Putamen (tissue), 1 donor: ENCODE data around the gene TMEM256.
"Not testable (repeated sequence)": the region's sequence is repeated elsewhere in the genome, so short reads cannot be mapped to it uniquely, and the experiment has no call there.

Source experiments
- DNase-seq: peaks from one replicate; pipeline ENCODE4 v3.0.0-alpha.2; 2016; ENCODE audit warnings: low spot score

Gene TMEM256

DNA sequence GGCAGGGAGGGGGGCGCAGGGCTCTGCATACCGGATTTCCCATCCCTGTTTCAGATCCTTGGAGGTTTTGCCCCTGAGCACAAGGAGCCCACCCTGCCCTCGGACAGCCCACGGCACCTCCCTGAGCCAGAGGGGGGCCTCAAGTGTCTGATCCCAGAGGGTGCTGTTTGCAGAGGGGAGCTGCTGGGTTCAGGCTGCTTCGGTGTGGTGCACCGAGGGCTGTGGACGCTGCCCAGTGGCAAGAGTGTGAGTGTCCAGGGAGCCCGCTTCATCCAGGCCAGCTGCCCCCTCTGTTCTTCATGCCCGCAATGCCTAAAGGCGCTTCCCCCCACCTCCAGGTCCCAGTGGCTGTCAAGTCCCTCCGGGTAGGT is 20.5 kb downstream of the TMEM256 start:
- DNase-seq = no peak

DNA sequence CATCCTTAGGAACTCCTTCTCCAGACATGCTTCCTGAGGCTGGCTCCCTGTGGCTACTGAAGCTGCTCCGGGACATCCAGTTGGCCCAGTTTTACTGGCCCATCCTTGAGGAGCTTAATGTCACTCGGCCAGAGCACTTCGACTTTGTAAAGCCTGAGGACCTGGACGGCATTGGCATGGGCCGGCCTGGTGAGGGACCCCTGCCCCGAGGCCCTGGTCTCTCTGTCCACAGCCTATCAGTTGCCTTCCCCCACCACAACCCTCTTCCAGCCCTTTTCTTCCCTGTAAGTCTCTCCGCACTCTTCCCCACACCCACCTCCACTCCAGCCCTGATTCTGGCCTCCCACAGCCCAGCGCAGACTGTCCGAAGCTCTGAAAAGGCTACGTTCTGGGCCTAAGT is 21.0 kb downstream of the TMEM256 start:
- DNase-seq = no peak

DNA sequence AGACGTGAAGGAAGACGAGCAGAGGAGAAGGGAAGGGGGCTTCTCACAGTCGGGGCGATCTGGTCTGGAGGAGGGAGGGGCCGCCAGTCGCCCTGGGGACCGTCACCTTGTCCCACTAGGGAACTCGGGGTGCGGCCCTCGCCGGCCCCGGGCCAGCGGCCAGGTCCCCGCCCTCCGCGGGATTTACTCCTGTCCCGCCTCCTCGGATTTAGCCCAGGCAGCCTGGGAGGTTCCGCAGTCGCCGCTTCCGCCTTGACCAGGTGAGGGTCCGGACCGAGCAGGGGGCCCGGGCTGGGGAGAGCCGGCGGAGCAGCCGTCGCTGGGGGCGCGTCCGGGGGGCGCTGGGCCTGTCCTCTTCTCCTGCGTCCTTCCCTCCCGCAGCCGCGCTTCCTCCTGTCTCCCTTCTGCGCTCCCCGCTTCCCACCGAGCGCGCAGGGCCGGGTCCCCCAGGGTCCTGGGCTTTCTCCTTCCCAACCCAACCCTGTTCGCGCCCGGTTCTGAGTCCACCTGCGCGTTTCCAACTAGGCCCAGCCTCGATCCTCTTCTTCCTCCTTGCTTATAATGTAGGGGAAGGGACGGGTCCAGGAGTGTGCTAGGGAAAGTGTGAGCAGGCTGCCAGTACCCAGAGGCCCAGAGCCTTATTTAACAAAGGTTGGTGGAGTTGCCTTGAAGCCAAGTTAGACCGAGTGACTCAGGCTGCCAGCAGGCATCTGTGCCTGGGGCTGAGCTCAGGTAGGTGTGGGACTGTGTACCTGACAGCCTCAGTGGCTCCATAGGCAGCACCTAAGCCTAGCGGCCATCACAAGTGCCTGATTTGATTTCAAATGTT is 22.8 kb downstream of the TMEM256 start, which contains the start of gene TNK1:
TSS of gene TNK1 (plus strand) at position 235 of the 829 bp plus-strand sequence. CDS start 1,838 bp downstream, outside the sequence.
- DNase-seq = no peak

- no peak for DNase-seq
Measured at GRCh38 chr17:7380321-7380720, 23.6 kb downstream of the TMEM256 start.

DNA sequence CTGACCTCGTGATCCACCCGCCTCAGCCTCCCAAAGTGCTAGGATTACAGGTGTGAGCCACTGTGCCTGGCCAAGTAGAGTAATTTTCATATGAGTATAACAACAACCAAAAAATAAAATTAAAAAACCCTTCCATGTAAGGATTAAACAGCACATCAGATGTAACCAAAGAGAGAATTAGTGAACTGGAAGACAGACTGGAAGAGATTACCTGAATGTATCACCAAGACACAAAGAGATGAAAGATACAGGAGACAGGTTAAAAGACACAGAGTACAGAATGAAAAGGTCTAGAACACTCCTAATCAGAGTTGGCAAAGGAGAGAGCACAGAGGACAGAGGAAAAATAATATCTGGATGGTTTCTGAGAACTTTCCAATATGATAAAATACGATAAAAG is 24.8 kb downstream of the TMEM256 start:
- DNase-seq = no peak

GRCh38 chr17:7374353-7374752 is 29.5 kb downstream of the TMEM256 start:
- DNase-seq = no peak

DNA sequence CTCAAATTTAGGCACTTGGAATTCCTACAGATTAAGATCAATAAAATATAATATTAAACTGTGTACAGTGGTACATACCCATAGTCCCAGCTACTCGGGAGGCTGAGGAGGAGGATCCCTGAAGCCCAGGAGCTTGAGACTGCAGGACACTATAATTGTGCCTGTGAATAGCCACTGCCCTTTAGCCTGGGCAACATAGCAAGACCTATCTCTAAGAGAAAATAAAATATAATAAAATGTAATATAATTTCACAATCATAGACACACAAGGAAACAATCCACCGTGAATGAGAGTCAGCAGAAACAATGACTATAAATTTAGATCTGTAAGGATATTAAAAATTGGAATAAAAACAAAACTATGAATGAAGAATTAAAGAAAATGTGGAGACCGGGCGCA is 33.0 kb downstream of the TMEM256 start:
- no peak for DNase-seq

GRCh38 chr17:7369825-7370224 is 34.1 kb downstream of the TMEM256 start:
- DNase-seq = no peak

GRCh38 chr17:7368599-7368994 is 35.3 kb downstream of the TMEM256 start:
- not testable (repeated sequence) for DNase-seq

DNA sequence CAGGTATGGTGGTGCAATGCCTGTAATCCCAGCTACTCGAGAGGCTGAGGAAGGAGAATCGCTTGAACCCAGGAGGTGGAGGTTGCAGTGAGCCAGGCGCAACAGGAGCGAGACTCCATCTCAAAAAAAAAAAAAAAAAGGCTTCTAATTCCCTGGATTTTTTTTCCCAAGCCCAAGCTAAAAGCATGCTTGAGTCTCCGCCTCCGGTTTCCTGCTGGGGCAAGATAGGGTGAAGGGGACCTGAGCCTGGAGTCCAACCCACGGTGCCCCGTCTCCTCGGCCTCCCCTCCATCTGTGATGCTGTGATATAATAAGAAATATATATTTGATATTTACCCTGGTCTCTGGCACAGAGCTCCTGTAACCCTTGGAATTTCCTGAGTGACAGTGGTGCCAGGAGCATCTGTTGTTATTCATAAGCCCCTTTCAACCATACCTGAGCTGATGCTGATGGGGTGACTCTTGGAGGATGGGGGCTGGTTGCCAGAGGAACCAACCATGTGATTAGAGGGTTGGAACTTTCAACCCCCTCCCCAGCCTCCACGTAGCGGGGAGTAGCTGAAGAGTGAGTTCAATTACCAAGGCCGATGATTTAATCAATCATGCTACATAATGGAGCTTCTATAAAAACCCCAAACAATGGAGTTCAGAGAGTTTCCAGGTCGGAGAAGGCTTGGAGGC is 35.8 kb downstream of the TMEM256 start:
- no peak for DNase-seq

DNA sequence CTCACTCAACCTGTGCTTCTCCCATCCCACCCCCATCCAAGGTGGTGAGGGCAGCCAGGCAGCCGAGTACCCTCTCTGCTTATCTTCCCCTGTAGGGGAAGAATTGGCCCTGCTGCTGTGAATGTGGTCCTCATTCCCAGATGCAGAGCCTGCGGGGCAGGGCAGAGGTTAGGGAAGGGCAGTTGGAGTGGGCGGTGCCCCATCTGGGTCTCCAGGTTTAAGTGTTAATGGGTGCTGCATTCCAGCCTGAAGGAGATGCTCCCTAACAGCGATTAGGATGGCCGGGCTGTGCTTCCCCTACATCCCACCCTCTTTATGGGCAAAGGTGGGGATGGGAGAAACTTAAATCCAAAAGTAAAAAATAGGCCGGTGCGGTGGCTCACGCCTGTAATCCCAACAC is 36.8 kb downstream of the TMEM256 start:
- no peak for DNase-seq

DNA sequence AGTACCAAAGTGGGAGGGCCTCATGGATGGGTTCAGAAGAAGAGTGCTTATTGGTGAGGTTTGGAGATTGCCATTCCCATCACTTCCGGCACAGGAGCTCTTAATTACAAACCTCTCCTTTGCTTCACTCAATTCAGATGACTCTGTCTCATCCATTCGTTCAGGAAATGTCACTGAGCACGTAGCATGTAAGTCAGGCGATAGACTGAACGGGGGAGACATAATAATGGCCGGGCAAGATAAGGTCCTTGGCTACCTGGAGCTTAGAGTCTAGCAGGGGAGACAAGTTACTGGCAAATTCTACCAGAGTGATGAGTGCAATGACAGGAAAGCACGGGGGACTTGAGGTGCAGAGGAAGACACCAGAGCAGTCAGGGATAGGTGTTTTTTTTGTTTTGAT is 37.9 kb downstream of the TMEM256 start:
- DNase-seq = not testable (repeated sequence)

DNA sequence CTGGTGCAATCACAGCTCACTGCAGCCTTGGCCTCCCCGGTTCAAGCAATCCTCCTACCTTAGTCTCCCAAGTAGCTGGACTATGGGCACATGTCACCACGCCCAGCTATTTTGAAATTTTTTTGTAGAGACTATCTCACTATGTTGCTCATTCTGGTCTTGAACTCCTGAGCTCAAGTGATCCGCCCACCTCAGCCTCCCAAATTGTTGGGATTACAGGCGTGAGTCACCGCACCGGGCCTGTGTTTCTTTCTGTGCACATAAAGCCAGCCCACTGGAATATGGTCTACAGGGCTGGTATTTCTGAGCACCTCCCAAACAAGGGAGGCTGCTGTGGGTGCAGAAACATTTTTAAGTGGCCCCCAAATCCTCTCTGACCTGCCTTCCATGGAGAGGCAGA is 40.6 kb downstream of the TMEM256 start:
- DNase-seq = no peak

- no peak for DNase-seq
Measured at GRCh38 chr17:7361906-7362305, 42.0 kb downstream of the TMEM256 start.

DNA sequence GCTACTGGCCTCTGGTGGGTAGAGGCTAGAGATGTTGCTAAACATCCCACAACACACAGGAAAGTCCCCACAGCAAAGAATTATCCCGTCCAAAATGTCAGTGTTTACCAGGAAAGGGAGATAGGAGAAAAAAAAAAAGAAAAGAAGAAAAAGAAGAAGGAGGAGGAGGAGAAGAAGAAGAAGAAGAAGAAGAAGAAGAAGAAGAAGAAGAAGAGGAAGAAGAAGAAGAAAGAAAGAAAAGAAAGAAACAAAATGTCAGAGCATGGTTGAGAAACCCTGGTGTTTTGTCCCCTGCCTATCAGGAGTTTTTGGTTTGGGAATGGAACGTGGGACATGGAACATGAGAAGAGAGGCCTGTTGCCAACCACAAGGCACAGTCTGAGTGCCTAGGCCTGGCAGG is 46.5 kb downstream of the TMEM256 start:
- no peak for DNase-seq

DNA sequence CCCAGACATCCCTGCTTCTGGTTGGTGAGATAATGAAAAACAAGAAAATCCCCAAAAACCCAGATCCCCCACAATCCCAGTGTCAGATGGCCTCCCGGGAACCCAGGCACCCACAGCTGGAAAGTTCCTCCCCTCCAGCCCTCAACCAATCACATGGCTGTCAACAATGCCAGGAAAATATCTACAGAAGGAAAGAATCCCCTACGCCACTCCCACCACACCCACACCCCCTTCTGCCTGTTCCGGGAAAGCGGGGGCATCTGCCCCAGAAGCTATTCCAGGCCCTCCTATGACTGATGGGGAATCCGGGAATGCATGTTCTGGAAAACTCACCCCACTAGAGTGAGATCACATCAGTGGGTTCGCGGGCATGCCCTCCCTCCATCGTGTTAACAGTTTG is 47.1 kb downstream of the TMEM256 start:
- DNase-seq = peak; percentile 53

DNA sequence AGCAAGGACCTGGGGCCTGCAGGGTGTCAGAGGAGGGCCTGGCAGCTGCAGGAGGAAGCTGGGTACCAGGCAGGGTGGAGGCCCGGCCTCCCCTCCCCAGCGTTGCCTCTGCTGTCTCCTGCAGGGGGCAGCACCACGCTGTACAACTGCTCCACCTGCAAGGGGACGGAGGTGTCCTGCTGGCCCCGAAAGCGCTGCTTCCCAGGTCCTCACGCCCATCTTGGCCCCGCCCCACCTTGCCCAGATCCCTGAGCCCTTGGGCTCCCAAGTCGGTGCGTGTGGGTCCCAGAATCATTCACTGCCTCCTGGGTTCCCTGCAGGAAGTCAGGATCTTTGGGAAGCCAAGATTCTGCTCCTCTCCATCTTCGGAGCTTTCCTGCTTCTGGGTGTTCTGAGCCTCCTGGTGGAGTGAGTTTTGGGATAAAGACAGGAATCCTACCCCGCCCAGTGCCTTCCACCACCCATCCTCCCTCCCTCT is 47.8 kb downstream of the TMEM256 start:
- DNase-seq = peak; percentile 64

DNA sequence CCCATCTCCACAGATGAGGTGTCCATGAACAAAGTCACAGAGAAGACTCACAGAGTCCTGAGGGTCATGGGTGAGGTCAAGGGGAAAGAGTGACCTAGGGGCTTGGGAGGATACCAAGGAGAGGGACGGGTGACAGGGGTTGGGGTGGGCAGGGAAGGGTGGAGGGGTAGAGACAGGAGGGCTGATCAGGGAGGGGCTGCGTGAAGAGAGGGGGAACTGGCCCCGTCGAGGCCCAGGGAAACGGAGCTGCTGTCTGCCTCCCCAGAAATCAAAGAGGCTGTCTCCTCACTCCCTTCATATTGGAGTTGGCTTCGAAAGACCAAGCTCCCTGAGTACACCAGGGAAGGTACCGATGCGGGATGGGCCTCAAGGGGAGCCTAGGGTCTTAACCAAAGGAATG is 48.3 kb downstream of the TMEM256 start:
- DNase-seq = no peak

GRCh38 chr17:7355053-7355452 is 48.8 kb downstream of the TMEM256 start, which contains the start of gene TMEM95:
TMEM95 (plus strand) TSS chr17:7355156; CDS start chr17:7355205, 49 bp downstream.
- peak; percentile 78 for DNase-seq

GRCh38 chr17:7354262-7354843 is 49.5 kb downstream of the TMEM256 start:
- peak; percentile 16 for DNase-seq
